Calu3 (cell line): ENCODE results near the gene SERPINB5. TPM values are rescaled to one million over a fixed set of nuclear protein-coding genes. Genes with fewer than 3 reads are reported as not detected.
A peak's percentile ranks its signal among the peaks of the same experiment; 100 is the strongest.

Experiments used
- BruUV-seq: library from RNA; stranded (reverse); fragments of 400-500 nt; replicated peaks from 2 replicates; lab custom pipeline; 2021; lab: Mats Ljungman, UMichigan
- CTCF ChIA-PET: fragments of 300-600 bp; sonication (Branson Sonifier 250); formaldehyde crosslinking; loops from one replicate; lab custom pipeline; 2022; ENCODE audit warnings: antibody characterized with exemption; lab: Charles Lee
- DNase-seq: peaks from one replicate; pipeline ENCODE4 v3.0.0; 2022
- H3K27ac Mint-ChIP-seq: one replicate; pipeline ENCODE4 v1.8.0; 2022; ENCODE audit warnings: mixed read lengths; ENCODE audit not compliant: unreplicated experiment
- H3K27me3 Mint-ChIP-seq: one replicate; pipeline ENCODE4 v1.8.0; 2022; ENCODE audit warnings: mixed read lengths; ENCODE audit not compliant: unreplicated experiment
- H3K36me3 Mint-ChIP-seq: one replicate; pipeline ENCODE4 v1.8.0; 2022; ENCODE audit warnings: mild to moderate bottlenecking, moderate library complexity, mixed read lengths; ENCODE audit not compliant: insufficient read depth, unreplicated experiment
- H3K4me1 Mint-ChIP-seq: one replicate; pipeline ENCODE4 v1.8.0; 2022; ENCODE audit warnings: mild to moderate bottlenecking, low read depth, mixed read lengths; ENCODE audit not compliant: unreplicated experiment
- H3K4me3 Mint-ChIP-seq: one replicate; pipeline ENCODE4 v1.8.0; 2022; ENCODE audit warnings: mild to moderate bottlenecking, low read depth, moderate library complexity, mixed read lengths; ENCODE audit not compliant: unreplicated experiment
- H3K9me3 Mint-ChIP-seq: one replicate; pipeline ENCODE4 v1.8.0; 2022; ENCODE audit warnings: low read depth, mixed read lengths; ENCODE audit not compliant: unreplicated experiment
- CTCF ChIP-seq: fragments of 200-600 bp; IDR thresholded peaks from one replicate; pipeline ENCODE4 v1.8.0; 2022; ENCODE audit warnings: antibody characterized with exemption; ENCODE audit not compliant: unreplicated experiment
- intact Hi-C: fragments of 100-400 bp; cut with micrococcal nuclease; formaldehyde crosslinking; loops from one replicate; pipeline ENCODE4 v1.10.0; 2022; ENCODE audit not compliant: unreplicated experiment
- total RNA-seq: library from RNA; stranded (reverse); gene quantifications from 2 replicates; pipeline ENCODE4 v1.2.3, GENCODE V29; 2022

Gene SERPINB5
- total RNA-seq, 1 experiment from 2014 or later: 34.0 TPM

GRCh38 chr18:63454497-63454896 lies 22.3 kb upstream of the SERPINB5 start:
- DNase-seq: peak; percentile 44
- H3K4me1 Mint-ChIP-seq: peaks cover 40% of the 10 kb centered on the region
- H3K27ac Mint-ChIP-seq: peak overlapping the region; percentile 23
- no peak for TF ChIP-seq CTCF
- H3K27me3 Mint-ChIP-seq: no peaks in the 10 kb centered on the region
- H3K9me3 Mint-ChIP-seq: no peaks in the 10 kb centered on the region
- CTCF ChIA-PET: interaction anchor here (0.8 kb wide), 1 partner anchor 15 kb away, joined by 3 read pairs; no protein-coding TSS in a partner anchor
- H3K36me3 Mint-ChIP-seq: no peaks in the 10 kb centered on the region
- BruUV-seq: no TSS peak
- H3K4me3 Mint-ChIP-seq: no peak overlapping the region
- intact Hi-C loops: no loop called here

- H3K36me3 Mint-ChIP-seq: no peaks in the 10 kb centered on the region
- H3K9me3 Mint-ChIP-seq: no peaks in the 10 kb centered on the region
- DNase-seq: no peak
These were observed 18.8 kb upstream of the SERPINB5 start for GRCh38 chr18:63457977-63458376.

GRCh38 chr18:63460414-63460813 lies 16.3 kb upstream of the SERPINB5 start:
- no peaks in the 10 kb centered on the region for H3K36me3 Mint-ChIP-seq
- H3K4me3 Mint-ChIP-seq: no peak overlapping the region
- no peak for DNase-seq
- no peaks in the 10 kb centered on the region for H3K4me1 Mint-ChIP-seq
- no TSS peak for BruUV-seq
- no peak overlapping the region for H3K27ac Mint-ChIP-seq
- intact Hi-C loops: no loop called here
- CTCF ChIA-PET: no interaction called here
- no peaks in the 10 kb centered on the region for H3K9me3 Mint-ChIP-seq
- no peak for TF ChIP-seq CTCF
- no peaks in the 10 kb centered on the region for H3K27me3 Mint-ChIP-seq

More at GRCh38 chr18:63457977-63458376, 18.8 kb upstream of the SERPINB5 start:
- CTCF ChIA-PET: interaction anchor here (0.6 to 1.1 kb wide), 2 partner anchors 20 to 692 kb away, joined by 3 read pairs; no protein-coding TSS in a partner anchor
- intact Hi-C loops: no loop called here
- Mint-ChIP-seq H3K27me3 (no peaks in the 10 kb centered on the region), H3K4me3 (no peak overlapping the region), H3K27ac (no peak overlapping the region), H3K4me1 (peaks cover 24% of the 10 kb centered on the region)
- TF ChIP-seq CTCF: no peak
- BruUV-seq: no TSS peak

- Mint-ChIP-seq H3K27me3 (no peaks in the 10 kb centered on the region), H3K36me3 (no peaks in the 10 kb centered on the region), H3K4me1 (peaks cover 9% of the 10 kb centered on the region), H3K9me3 (no peaks in the 10 kb centered on the region), H3K4me3 (no peak overlapping the region), H3K27ac (no peak overlapping the region)
- intact Hi-C loops: no loop called here
- CTCF ChIA-PET: no interaction called here
- BruUV-seq: no TSS peak
- DNase-seq: no peak
- TF ChIP-seq CTCF: no peak
These were observed 12.3 kb upstream of the SERPINB5 start for GRCh38 chr18:63464434-63464833.
